GM18873 (cell line): Measurements from ENCODE around the gene TRPM5.

Experiments used
- ATAC-seq: cut with Tn5 transposase; IDR thresholded peaks from one replicate; pipeline ENCODE4 v1.9.1; 2021; ENCODE audit warnings: mild to moderate bottlenecking, moderate library complexity, moderate number of reproducible peaks; ENCODE audit not compliant: unreplicated experiment, low FRiP score

TRPM5 gene

DNA sequence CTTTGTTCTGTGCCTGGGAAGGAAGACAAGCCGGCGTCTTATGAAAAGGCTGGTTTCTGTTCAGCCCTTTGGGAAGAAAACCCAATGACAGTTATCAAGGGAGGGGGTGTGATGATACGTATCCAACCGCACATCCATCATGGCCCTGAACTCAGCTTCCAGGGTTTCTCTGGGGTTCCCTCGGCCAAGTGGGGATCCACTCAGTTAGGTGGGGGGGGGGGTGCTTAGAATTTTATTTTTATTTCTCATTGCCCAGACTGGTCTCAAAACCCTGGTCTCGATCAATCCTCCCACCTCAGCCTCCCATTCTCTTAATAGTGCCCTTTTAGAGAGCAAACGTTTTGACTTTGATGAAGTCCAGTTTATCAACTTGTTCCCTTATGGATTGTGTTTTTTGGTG is 26.2 kb upstream of the TRPM5 start:
- ATAC-seq = no peak

DNA sequence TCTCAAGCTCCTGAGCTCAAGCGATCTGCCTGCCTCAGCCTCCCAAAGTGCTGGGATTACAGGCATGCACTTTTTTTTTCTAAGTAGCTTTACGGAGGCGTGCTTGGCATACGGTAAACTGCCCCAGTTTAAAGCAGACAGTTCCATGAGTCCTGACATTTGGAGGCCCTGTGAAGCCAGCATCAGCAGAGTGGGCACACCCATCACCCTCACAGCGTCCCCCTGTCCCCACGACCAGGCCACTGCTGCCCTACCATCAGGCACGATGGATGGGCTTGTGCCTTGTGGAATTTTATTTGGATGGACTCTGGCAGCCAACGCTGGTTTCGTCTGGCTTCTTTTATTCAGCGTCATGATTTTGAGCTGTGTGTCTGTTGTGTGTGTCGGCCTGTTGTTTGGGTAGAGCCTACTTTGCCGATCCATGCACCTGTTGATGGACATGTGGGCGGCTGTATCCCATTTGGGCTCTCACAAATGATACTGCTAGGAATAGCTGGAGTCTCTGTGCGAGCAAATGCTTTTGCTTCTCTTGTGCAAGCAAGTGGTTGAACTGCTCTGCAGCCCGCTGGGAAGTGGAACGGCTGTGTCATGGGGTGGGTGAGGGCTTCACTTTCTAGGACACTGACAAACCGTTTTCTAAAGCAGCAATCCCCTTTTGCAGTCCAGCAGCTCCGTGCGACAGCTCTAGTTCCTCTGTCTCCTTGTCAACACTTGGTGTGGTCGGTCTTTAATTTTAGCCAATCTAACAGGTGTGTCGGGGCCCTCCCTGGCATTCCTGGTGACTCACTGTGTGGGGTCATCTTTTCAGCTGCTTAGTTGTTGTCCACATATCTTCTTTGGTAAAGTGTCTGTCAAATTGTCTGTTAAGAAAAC is 24.3 kb upstream of the TRPM5 start:
- no peak for ATAC-seq

DNA sequence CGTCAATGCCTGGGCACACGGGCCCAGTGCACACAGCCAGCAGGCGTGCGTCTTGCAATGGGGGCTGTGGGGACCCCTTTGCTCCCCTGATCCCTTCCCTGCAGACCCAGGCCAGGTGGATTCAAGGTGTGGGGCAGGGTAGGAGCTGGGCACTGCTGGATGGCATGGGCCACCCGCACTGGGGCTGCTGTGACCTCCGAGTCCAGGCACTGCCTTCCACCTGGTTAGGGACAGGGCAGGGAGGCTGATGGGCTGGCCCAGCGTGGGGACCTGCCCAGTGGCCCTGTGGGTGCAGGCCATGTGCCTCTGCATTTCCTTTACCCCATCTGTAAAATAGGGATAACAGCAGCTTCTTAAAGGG is 23.4 kb upstream of the TRPM5 start:
- no peak for ATAC-seq

DNA sequence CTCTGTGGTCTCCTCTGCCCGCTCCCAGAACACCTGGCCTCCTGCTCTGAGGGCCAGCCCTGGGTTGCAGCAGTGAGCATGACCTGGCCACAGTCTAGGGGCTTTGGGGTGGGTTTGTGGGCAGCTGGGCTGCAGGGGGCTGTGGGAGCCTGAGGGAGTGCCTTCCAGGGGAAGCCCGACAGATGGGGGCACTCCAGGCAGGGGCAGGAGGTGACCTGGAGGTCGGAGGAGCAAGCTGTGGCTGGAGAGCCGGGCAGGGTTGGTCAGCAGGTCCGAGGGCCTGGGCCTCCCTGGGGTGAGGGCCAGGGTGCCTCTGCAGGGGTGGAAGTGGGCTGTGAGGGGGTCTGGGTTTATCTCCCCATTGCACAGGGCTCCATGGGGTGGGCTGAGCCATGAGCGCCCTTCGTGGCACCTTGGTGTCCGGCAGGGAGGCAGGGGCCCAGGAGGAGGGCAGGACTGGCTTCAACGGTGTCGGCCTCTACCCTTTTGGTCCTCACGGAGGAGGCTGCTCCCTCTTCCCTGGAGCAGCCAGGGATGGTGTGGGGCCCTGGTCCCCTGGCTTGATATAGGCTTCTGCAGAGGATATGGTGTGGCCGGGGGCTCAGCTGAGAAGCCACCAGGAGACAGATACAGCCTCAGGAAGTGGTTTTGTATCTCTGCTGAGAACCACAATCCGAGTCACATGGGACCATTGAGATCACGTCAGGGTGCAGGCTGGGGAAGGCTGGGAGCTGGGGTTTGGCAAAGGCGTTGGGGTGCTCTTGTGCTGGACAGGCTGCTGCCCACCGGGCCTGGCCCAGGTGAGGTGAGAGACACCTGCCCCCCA is 22.8 kb upstream of the TRPM5 start:
- ATAC-seq = no peak

DNA sequence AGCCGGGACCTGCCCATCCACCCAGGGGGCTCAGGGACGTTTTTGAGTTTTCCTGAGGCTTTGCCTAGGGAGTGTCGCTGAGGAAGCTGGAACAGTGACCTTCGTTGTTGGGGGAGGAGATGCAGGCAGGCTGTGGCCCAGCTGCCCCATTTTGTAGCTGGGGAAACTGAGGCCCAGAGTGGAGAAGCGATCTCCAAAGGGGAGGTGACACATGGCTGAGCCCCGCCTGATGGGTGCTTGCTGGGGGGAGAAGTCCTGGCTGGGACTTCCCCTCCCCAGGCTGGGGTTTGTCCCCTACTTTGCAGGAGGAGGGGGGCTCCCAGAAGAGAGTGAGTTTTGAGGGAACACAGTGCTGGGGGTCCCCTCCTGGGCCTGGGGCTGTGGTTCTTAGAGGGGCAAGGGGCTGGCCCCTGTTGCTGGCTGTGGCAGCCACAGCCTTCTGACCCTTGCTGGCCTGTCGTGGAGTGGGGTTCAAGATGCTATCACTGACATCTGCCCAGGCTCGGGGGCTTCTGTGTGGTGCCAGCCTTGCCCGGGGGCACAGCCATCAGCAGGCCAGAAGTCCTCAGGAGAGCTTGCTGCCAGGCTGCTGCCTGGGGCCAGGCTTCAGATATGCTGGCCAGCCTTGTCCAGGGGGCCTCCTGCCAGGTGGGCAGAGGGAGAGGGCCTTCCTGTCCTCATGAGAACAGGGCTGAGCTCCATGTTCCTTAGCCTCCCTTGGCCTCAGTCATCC is 21.9 kb upstream of the TRPM5 start:
- ATAC-seq = no peak

DNA sequence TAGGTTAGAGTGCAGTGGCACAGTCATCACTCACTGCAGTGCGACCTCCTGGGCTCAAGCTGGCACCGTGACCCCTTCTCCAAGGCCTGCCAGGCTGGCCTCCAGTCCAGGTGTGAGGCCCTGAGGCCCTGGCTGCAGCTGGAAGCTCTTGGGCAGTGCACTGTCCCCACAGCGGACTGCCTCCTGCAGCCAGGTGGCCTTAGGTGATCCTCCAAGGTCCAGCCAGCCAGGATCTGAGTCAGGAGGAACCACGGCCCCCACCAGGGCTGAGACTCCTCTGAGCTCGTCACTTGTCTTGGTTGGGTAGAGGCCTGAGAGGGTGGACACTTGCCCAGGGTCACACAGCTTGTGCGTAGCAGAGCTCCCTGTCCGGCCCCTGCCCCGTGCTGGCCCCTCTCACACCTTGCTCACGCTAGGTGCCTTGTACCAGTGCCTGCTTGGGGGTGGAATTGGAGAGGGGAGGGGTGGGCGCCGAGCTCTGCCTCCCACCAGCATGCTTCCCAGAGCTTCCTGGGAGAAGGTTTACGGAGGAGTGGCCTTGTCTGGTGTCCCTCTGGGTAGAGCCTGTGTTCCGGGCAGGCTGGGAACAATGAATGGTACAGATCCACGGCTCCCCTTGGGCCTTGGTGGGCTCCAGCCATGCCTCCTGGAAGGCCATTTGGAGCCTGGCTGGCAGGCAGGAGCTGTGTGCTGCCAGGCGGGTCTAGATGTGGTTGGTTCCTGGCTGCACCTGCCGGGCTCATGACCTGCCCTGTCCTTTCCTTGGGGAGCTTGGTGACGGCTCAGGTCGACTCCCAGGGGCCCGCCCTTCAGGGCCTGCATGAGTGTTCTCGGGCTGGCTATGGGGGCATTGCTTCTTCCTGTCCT is 21.1 kb upstream of the TRPM5 start:
- ATAC-seq = no peak

DNA sequence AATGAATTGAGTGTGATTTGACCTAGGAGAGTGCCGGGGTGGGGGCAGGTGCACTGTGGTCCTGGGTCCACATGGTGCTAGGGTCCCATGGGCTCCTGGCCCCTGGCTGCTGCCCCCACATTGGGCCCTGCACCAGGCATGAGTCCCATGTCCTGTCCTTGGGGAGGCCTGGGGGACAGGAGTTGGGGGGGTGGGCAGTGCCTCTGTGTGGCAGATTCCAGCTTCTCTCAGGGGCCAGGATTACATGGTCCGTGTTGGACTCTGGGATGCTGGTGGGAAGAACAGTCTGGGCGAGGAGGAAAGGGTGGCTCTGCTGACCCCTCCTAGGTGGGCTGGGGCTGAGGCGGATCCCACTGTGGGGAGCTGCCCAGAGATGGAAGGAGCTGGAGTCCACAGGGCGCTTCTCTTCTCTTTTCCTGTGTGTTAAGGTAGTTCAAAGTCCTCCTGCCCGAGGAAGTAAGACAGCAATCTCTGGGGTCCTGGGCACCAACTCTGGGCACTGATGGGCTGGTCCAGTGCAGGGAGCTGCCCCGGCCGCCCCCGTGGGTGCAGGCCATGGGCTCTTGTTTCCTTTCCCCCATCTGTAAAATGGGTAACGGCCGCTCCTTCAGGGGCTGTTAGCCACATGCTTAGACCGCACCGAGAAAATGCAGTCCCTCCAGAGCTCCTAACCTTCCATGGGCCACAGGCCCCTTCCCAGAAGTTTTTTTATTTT is 20.3 kb upstream of the TRPM5 start:
- no peak for ATAC-seq

DNA sequence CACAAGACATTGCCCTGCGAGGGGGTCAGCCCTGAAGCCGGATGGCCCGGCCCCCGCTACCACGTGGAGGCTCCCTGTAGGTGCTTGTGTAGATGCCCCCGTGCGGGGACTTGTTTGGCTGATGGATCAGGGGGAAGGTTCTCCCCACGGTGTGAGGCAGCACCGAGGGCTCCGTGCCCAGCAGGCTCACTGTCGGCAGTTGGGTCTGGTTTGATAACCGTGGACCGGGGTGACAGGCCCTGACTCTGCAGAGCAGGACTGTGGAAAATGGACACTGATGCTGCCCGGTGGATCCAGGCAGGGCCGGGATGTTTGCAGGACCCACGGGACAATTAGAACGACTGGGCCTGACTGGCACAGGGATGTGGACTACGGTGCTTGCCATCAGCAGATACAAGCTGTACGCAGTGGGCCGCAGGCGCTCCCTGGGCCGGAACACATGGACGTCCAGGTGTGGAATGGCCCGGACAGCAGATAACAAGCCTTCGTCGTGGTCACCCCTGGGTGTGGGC is 19.5 kb upstream of the TRPM5 start:
- ATAC-seq = no peak

DNA sequence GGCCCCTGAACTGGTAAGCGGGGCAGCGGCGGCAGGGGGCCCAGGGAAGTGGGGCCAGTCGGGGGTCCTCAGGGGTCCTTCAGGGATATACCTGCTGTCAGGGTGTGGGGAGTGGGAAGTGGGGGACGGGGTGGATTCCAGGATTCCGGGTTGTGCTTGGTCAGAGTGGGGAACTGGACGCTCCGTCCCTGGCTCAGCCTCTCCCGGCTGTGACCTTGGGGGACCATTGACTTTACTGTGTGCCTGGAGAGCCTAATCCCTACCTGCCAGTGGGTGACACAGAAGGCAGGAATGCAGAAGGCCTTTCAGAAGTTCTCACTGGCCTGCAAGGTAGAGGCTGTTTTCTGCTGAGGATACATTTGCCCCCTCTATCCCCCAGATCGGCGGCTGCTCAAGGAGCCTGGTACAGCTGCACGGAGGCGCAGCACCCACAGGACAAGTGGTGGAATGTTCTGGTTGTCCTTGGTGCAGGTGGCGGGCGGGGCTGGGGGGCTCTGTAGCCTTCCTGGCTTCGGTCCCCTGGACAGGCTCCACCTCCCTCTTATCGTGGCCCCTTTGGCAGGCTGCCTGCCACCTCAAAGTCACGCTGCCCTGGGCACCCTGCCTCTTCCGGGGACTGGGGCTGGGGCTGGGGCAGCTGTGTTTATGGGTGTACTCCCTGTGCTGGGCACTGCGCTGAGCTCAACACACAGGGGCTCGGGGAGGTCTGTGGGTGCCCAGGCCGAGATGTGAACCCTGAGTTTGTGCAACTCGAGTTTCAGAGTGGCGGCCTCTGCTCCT is 18.9 kb upstream of the TRPM5 start:
- no peak for ATAC-seq

DNA sequence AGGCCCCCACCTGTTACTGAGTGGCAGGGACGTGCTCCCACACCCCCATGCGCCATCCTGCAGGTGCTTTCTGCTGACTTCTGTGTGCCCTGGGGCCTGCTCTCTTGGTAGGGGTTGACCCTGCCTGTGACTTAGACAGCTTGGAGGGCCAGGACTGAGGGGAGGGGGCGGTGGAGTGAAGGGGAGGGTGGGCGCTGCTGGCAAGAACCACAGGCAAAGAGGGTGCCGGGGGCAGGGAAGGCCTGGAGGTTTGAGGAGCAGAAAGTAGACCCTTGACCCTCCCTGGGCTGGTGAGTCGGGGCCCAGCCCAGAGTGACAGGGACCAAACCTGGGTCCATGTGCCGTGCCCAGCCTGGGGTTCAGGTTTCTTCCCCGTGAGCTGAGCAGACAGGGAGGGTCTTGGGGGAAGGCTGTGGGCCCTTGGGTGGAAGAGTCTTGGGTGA is 18.2 kb upstream of the TRPM5 start:
- no peak for ATAC-seq

DNA sequence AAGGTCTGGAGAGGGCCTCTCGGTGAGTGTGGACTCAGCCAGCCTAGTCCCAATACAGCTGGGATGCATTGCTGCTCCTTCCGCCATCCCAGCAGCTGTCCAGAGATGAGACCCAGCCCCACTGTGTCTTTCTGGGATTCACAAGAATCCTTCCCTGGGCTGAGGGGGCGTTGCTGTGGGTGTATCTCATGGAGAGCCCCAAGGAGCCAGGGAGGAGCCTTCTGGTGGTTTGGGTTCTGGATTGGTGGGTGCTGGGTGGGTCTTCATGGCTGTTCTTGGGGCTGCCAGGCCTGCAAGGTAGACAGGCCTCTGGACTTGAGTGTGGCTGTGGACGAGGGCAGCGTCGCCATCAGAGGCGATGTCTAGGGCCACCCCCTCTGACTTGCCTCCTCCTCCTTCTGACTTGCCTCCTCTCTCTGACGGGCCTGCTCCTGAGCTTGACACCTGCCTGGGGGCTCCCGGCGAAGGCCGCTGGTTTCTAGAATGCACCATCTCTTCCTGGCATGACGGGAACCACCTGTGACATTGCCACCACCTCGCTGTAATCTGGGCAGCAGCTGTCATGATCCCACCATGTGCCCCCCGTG is 17.7 kb upstream of the TRPM5 start:
- ATAC-seq = no peak

DNA sequence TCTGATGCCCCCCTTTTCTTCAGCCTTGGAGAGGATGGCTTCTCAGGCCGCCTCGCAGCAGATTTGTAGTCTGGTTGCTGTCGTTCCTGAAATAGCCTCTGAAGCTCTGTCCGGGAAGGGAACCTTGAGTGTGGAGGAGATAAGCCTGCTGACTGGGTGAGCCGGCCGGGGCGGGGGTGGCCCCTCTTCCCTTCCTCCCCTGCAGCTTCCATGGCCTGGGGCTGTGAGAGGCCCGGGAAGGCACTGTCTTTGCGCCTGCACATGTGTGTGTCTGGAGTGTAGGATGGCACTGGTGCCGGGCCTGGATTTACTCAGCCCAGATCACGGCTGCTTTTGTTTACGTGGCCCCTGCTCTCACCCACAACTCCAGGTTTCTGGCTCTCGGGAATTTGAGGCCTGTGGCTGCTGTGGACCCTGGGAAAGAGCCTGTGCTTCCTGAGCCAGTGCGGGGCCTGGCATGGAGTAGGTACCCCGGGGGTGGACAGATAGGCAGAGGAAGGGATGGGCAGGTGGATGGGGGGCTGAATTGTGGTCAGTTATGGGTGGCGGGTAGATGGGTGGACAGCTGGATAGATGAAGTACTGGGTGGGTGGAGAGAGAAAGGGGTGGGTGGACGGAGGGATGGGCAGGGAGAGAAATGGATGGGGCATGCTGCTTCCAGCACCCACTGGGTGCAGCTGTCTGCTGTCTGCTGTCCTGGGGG is 17.1 kb upstream of the TRPM5 start:
- no peak for ATAC-seq

DNA sequence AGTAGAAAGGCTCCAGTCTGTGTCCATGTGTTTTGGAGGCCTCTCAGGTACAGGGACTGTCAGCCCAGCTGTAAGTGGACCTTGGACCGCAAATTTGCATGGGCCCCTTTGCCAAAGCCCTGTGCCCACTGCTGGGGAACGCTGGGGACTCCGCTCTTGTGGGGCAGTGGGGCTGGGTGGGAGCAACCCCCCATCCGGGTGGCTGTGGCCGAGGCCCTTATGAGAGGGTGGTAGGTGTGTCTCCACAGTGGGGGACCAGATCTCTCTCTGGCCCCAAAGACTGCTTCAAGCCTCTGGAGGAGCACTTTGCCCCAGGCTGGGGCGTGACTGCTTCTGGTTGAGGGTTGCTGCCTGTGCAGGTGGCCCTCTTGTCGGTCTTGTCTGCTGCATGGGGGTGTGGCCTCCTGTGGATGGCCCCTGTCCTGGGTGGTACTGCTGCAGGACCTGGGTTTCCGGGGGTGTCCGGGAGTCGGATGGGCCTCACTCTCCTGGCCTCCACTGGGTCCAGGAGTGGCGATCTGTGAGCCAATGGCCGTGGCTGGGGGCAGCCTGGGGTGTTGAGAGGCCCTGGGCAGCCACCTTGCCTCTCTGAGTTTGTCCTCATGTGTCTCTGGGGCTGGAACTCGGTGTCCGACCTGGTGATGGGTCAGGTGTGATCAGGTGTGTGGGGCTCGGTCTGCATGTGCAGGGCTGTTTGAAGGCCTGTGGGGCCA is 16.4 kb upstream of the TRPM5 start:
- ATAC-seq = no peak

DNA sequence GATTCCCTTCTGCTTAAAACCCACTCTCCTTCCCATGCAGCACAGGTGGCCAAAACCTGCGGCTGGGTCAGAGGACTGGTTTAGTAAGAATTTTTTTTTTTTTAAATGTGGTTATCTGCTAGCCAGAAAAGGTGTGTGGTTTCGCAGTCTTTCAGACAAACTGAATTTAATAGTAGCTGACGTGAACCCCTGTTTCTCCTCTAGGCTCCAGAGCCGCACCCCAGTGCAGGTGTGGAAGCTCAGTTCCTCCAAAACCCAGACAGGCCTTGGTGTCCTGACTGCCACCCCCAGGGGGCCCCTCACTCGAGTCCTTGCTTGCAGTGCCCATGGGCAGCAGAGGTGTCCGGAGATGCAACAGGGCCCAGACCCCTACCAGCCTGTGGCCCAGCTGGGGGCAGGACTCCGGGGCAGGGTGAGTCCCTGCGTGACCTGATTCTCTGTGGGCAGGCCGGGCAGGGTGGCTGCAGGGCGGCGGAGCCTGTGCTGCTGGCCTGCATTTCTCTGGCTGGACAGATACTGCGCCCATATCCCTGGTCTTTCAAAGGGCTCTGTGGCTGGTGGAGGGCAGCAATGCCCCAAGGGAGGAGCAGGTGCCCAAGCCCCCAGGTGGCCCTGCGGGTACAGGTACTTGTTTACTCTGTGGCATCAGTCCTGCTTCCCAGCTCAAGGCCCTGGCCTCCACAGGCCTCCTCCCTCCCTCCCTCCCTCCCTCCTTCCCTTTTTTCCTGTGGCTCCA is 15.7 kb upstream of the TRPM5 start:
- ATAC-seq = no peak

DNA sequence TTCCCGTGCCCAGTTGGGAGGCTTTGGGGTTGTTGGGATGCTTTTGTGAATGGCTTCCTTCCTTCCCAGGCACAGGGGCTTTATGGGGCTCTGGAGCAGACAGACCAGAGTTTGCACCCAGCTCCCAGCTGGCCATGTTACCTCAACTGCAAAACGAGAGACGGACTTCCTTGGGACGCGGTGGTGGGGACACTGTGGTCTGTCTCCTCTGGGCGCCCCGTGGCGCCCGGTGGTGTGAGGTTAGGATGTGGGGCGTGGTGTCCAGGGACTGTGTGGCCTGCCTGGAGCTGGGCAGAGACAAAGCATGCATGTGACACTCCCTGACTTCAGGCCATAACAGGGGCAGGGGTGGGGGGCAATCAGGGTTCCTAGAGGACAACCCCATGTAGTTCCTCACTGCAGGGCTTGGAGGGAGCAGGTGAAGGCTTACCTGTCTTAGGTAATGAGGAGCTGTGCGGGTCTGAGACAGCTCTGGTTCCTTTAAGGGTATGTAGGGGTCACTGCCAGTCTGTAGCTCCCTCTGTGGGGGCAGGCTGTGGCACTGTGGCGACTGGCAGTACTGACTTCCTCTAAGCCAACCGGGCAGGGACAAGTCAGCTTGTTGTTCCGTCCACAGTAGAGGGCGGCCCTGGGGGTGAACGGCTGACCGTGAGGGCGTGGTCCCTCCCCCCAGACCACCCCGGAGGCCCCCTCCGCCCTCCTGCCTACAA is 14.9 kb upstream of the TRPM5 start:
- ATAC-seq = no peak

DNA sequence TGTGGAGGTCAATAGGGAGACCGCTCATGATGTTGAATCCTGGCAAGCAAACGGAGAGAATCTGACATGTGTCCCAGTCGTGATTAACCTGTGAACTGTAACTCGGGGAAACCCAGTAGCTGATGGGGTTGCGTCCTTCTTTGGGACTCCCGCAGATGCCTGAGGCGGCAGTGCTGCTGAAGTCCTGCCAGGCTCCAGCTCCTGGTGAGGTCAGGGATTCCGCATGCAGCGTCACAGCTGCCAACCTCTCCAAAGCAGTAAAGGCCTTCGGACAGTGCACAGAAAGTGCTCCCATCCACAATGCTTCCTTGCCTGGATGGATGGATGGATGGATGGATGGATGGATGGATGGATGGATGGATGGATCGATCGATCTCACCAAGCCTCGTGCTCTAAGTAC is 14.0 kb upstream of the TRPM5 start:
- ATAC-seq = no peak
